ENCODE data around the gene KCNS1. TPM values are rescaled to one million over a fixed set of nuclear protein-coding genes. Genes with fewer than 3 reads are reported as not detected.

Gene KCNS1
- total RNA-seq, 2 donors from 2014 or later, result 0.70 TPM; not detected in 1

- DNase-seq (ENCODE audit: low spot score in 2 of 2) (no peak), ATAC-seq (no peak)
- Mint-ChIP-seq H3K27ac (no peak overlapping the region), H3K36me3 (no peaks in the 10 kb centered on the region), H3K9me3 (no peaks in the 10 kb centered on the region)
Observed at GRCh38 chr20:45113865-45114264, 12.9 kb upstream of the KCNS1 start.

DNA sequence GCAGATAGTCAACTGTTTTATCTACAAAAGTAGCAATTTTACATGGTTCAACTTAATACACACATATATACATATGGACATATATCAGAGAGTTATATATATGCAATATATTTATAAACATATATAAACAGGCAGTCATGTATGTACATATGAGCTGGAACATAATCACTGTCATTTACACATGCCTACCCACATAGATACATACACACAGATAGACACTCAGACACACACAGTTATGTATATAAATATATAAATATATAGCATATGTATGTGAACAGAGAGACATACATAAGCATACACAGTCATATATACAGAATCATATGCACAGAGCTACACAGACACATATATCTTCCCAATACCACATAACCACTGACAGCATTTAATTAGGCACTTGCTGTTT, 11.8 kb upstream of the KCNS1 start:
- no peaks in the 10 kb centered on the region for H3K9me3 Mint-ChIP-seq
- no peak overlapping the region for H3K27ac Mint-ChIP-seq
- DNase-seq (ENCODE audit: low spot score in 2 of 2) (no peak), ATAC-seq (no peak)
- H3K36me3 Mint-ChIP-seq, result no peaks in the 10 kb centered on the region

GRCh38 chr20:45111799-45112471, 11.0 kb upstream of the KCNS1 start:
- DNase-seq (ENCODE audit: low spot score in 2 of 2) (peak in 1 of 2 donors; percentile 53), ATAC-seq (peak in 1 of 2 donors; percentile 42)
- Mint-ChIP-seq H3K36me3 (no peaks in the 10 kb centered on the region), H3K9me3 (no peaks in the 10 kb centered on the region), H3K27ac (no peak overlapping the region)

DNA sequence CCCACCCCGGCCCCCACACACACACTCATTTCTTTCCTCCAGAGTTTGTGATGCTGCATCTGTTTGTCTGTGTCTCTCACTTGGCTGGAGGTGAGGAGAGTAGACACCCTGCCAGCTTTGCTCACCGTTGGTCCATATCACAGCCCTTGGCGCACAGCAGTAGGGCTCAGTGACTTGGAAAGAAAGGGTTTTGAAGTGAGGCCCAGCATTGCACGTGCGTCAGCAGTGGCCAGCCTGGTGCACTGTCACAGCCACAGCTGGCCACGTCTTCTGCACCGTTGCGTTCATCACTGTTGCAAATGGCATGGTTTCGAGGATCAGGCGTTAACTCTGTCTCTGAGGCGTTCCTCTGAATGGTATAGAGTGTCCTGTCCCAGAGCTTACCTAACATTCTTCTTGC, 10.4 kb upstream of the KCNS1 start:
- ATAC-seq (no peak), DNase-seq (ENCODE audit: low spot score in 2 of 2) (no peak)
- Mint-ChIP-seq H3K9me3 (no peaks in the 10 kb centered on the region), H3K27ac (no peak overlapping the region), H3K36me3 (no peaks in the 10 kb centered on the region)

DNA sequence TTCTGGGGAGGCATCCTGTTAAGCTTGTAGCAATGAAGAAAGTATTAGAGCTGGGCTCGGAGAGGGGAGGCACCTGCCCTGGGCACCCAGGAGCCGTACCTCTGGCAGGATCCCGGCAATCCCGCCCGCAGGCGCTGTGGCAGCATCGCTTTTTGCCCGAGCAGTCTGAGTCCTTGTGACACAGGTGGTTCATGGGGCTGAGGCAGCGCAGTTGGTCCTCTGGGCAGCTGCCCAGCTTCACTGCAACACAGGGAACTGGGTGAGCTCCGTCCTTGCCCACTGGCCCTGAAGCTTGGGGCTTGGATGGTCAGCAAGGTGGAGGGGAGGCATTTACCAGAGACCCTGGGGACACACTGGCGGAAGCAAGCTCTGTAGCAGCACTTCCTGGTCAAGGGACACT, 9.4 kb upstream of the KCNS1 start:
- ATAC-seq (no peak), DNase-seq (ENCODE audit: low spot score in 2 of 2) (no peak)
- no peak overlapping the region for H3K27ac Mint-ChIP-seq
- no peaks in the 10 kb centered on the region for H3K36me3 Mint-ChIP-seq
- no peaks in the 10 kb centered on the region for H3K9me3 Mint-ChIP-seq

- no peaks in the 10 kb centered on the region for H3K36me3 Mint-ChIP-seq
- H3K9me3 Mint-ChIP-seq, result no peaks in the 10 kb centered on the region
- DNase-seq (ENCODE audit: low spot score in 2 of 2), result no peak
- ATAC-seq, result no peak
- H3K27ac Mint-ChIP-seq, result no peak overlapping the region
Observed at GRCh38 chr20:45109634-45110033, 8.7 kb upstream of the KCNS1 start.

DNA sequence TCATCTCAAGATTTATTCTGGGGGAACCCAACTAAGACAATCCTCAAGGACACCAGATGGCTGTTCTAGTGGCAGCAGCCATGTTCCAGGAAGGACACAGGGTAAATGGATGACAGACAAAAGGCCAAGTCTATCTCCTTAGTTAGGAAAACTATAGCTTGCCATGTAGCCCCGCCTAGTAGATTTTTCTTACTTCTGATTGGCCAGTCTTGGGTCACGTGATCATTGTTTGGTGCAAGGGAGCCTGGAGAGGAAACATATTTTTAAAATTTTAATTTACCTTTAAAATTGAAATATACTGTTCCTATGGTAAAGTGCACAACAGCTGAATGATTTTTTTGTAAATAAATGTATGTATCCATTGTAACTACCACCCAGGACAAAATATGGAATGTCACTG, 4.4 kb upstream of the KCNS1 start:
- H3K36me3 Mint-ChIP-seq, result no peaks in the 10 kb centered on the region
- DNase-seq (ENCODE audit: low spot score in 2 of 2) (no peak), ATAC-seq (no peak)
- no peak overlapping the region for H3K27ac Mint-ChIP-seq
- no peaks in the 10 kb centered on the region for H3K9me3 Mint-ChIP-seq

GRCh38 chr20:45104786-45105185, 3.9 kb upstream of the KCNS1 start:
- Mint-ChIP-seq H3K9me3 (no peaks in the 10 kb centered on the region), H3K27ac (peak overlapping the region in 1 of 2 donors; percentile 6), H3K36me3 (no peaks in the 10 kb centered on the region)
- DNase-seq (ENCODE audit: low spot score in 2 of 2), result no peak
- no peak for ATAC-seq

- ATAC-seq (no peak), DNase-seq (ENCODE audit: low spot score in 2 of 2) (no peak)
- H3K9me3 Mint-ChIP-seq, result no peaks in the 10 kb centered on the region
- no peaks in the 10 kb centered on the region for H3K36me3 Mint-ChIP-seq
- H3K27ac Mint-ChIP-seq, result no peak overlapping the region
Observed at GRCh38 chr20:45103072-45103471, 2.1 kb upstream of the KCNS1 start.

DNA sequence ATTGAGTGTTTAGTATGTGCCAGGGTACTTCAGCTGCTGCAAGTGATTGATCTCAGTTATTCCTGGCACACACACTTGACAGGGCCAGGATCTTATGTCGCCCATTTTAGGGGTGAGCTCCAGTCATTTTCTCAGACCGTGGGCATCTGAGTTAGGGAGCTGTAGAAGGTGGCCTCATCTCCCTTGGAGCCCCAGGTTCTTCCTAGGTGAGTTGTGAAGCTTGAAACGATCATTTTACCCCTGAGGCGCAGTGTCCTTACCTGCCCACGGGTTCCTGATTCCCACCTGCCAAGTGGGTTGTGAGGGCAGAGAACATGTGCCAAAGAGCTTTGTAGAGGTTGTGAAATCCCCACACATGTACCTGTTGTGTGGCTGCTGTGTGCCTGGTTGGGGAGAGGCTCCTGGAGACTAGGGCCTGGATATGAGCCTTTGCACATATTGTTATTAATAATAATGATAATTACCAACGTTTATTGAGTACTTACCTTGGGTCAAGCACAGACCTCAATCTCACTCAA, 465 bp upstream of the KCNS1 start:
- ATAC-seq, result no peak
- peaks cover 0 to 4% of the 10 kb centered on the region in 2 donors for H3K36me3 Mint-ChIP-seq
- H3K9me3 Mint-ChIP-seq, result no peaks in the 10 kb centered on the region
- no peak overlapping the region for H3K27ac Mint-ChIP-seq
- DNase-seq (ENCODE audit: low spot score in 2 of 2), result no peak

DNA sequence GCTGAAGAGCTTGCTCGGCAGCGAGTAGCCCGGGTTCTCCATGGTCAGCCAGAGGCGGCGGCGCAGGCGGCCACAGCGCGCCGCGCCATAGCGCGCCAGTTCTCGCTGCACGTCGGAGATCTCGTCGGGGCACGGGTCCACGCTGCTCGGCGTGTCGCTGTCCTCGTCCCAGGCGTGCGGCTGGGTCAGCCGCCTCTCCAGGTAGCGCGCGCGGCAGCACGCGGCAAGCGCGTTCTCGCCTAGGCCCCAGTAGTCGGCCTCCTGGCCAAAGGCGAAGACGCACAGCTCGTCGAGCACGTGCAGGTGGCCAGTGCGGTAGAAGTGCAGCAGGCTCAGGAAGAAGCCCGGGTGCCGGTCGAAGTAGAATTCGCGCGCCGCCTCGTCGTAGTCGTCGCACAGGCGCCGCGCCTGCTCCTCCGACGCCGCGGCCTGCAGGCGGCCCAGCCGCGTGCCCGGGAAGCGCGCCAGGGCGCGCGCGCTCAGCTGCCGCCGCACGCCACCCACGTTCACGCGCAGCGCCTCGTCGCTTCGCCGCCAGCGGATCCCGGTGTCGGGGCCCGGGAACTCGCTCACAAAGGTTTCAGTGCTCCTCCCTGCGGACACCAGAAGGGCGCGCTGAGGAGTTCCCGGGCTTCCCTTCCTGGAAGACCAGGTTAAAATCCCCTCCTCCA, 2.7 kb downstream of the KCNS1 start:
- Mint-ChIP-seq H3K9me3 (no peaks in the 10 kb centered on the region), H3K27ac (no peak overlapping the region), H3K36me3 (peaks cover 0 to 4% of the 10 kb centered on the region in 2 donors)
- peak; percentile 9 to 10 for ATAC-seq
- DNase-seq (ENCODE audit: low spot score in 2 of 2), result peak in 1 of 2 donors; percentile 29

GRCh38 chr20:45097485-45098102, 3.3 kb downstream of the KCNS1 start:
- no peaks in the 10 kb centered on the region for H3K9me3 Mint-ChIP-seq
- DNase-seq (ENCODE audit: low spot score in 2 of 2), result peak in 1 of 2 donors; percentile 64
- H3K36me3 Mint-ChIP-seq, result peaks cover 0 to 4% of the 10 kb centered on the region in 2 donors
- H3K27ac Mint-ChIP-seq, result peak overlapping the region in 1 of 2 donors; percentile 44
- ATAC-seq, result peak; percentile 55 to 62

GRCh38 chr20:45096781-45097180, 4.1 kb downstream of the KCNS1 start:
- Mint-ChIP-seq H3K9me3 (no peaks in the 10 kb centered on the region), H3K27ac (no peak overlapping the region), H3K36me3 (peaks cover 0 to 4% of the 10 kb centered on the region in 2 donors)
- ATAC-seq (no peak), DNase-seq (ENCODE audit: low spot score in 2 of 2) (no peak)

- Mint-ChIP-seq H3K36me3 (peaks cover 0 to 4% of the 10 kb centered on the region in 2 donors), H3K27ac (no peak overlapping the region), H3K9me3 (no peaks in the 10 kb centered on the region)
- ATAC-seq (peak; percentile 35 to 74), DNase-seq (ENCODE audit: low spot score in 2 of 2) (peak in 1 of 2 donors; percentile 61)
Observed at GRCh38 chr20:45095805-45096238, 5.1 kb downstream of the KCNS1 start.

DNA sequence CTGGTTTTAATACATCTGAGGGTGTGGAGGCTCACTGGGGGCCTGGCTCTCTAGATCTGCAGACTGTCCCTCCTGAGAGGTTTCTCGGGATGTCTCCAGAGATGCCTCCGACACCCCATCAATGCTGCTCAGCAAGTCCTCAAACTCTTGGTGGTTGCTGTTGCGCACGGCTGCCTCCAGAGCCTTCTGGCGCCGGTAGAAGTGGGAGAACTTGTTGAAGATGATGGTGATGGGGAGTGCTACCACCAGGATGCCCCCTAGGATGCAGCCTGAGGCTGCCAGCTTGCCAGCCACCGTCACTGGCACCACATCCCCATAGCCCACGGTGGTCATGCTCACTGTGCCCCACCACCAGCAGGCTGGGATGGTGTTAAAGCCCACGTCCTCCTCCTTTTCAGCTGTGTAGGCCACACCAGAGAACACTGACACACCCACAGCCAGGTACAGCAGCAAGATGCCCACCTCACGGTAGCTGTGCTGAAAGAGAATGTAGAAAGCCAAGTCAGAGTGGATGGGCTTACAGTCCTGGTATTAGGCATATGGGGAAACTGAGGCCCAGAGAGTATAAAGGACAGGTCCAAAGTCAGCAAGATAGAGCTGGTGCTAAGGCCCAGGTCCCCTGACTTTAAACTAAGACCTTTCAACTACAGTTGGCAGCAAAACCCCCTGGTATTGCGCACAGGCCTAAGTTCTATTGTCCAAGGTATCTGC, 5.9 kb downstream of the KCNS1 start:
- Mint-ChIP-seq H3K27ac (no peak overlapping the region), H3K36me3 (peaks cover 0 to 4% of the 10 kb centered on the region in 2 donors), H3K9me3 (no peaks in the 10 kb centered on the region)
- DNase-seq (ENCODE audit: low spot score in 2 of 2) (no peak), ATAC-seq (no peak)

- ATAC-seq, result no peak
- H3K36me3 Mint-ChIP-seq, result peaks cover 0 to 4% of the 10 kb centered on the region in 2 donors
- peak overlapping the region in 1 of 2 donors; percentile 46 for H3K27ac Mint-ChIP-seq
- DNase-seq (ENCODE audit: low spot score in 2 of 2), result no peak
- H3K9me3 Mint-ChIP-seq, result no peaks in the 10 kb centered on the region
Observed at GRCh38 chr20:45094201-45094600, 6.7 kb downstream of the KCNS1 start.

DNA sequence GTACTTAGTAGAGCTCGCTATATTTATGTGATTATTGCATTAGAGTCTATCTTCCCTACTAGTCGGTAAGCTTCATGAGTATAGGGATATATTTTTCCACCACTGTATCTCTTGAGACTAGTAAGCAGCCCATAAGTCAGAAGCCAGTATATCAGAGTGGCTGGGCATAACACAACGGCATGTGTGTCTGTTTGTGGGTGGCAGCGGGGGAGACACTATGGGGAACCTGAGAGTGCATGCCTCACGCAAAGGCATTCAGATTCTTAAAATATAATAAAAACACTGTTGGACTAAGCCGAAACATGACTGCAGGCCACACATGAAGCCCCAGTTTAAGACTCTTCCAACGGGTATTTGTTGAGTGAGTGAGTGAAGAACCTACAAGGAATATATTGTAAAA, 8.0 kb downstream of the KCNS1 start:
- H3K36me3 Mint-ChIP-seq, result peaks cover 0 to 4% of the 10 kb centered on the region in 2 donors
- DNase-seq (ENCODE audit: low spot score in 2 of 2) (no peak), ATAC-seq (no peak)
- H3K27ac Mint-ChIP-seq, result peak overlapping the region in 1 of 2 donors; percentile 50
- no peaks in the 10 kb centered on the region for H3K9me3 Mint-ChIP-seq
